ENCODE data around the gene IGF2.

DNA sequence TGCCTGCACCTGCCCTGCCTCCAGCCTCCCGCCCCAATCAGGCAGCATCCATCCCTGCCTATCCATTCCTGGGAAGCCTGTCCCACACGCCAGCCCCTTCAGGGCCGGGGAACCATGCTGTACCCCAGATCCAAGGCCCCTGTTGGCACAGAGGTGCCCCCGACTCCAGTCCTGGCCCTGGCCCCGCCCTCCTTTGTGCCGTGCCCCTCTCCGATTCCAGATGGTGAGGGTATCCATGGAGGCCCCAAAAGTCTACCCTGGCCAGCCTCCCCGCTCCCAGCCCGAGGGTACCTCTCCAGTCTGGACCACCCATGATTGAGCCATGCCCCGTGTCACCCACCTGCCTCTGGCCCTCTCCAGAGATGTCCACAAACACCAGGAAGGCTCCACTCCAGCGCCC lies 35.2 kb upstream of the IGF2 start:
- TF ChIP-seq CTCF (IDR thresholded peaks at IDR 0.05) (no peak), POLR2AphosphoS5 (IDR thresholded peaks at IDR 0.05) (no peak)
